Endothelial cell (in vitro differentiated cells): ENCODE measurements around the gene HAUS3. TPM values are rescaled to one million over a fixed set of nuclear protein-coding genes. Genes with fewer than 3 reads are reported as not detected.

Experiments used
- DNase-seq: peaks from one replicate; pipeline ENCODE4 v3.0.0; 2021; ENCODE audit warnings: low spot score
- H3K27ac Mint-ChIP-seq: one replicate; pipeline ENCODE4 v1.8.0; 2021; ENCODE audit warnings: mixed read lengths, inconsistent platforms; ENCODE audit not compliant: unreplicated experiment
- H3K27me3 Mint-ChIP-seq: one replicate; pipeline ENCODE4 v1.8.0; 2021; ENCODE audit warnings: mild to moderate bottlenecking, moderate library complexity, mixed read lengths, inconsistent platforms; ENCODE audit not compliant: unreplicated experiment
- H3K36me3 Mint-ChIP-seq: one replicate; pipeline ENCODE4 v1.8.0; 2021; ENCODE audit warnings: mild to moderate bottlenecking, low read depth, mixed read lengths, inconsistent platforms; ENCODE audit not compliant: unreplicated experiment
- H3K4me1 Mint-ChIP-seq: one replicate; pipeline ENCODE4 v1.8.0; 2021; ENCODE audit warnings: mild to moderate bottlenecking, mixed read lengths, inconsistent platforms; ENCODE audit not compliant: unreplicated experiment
- H3K4me3 Mint-ChIP-seq: one replicate; pipeline ENCODE4 v1.8.0; 2021; ENCODE audit warnings: mild to moderate bottlenecking, mixed read lengths, inconsistent platforms; ENCODE audit not compliant: unreplicated experiment
- H3K9me3 Mint-ChIP-seq: one replicate; pipeline ENCODE4 v1.8.0; 2021; ENCODE audit warnings: mixed read lengths, inconsistent platforms; ENCODE audit not compliant: unreplicated experiment
- CTCF ChIP-seq: fragments of 200-600 bp; sonication (generic); IDR thresholded peaks from one replicate; pipeline ENCODE4 v1.5.0; 2021; ENCODE audit warnings: antibody characterized with exemption; ENCODE audit not compliant: unreplicated experiment
- long read RNA-seq: library from polyadenylated mRNA; unstranded; transcript quantifications from one replicate; pipeline ENCODE4 v2.0.0, GENCODE V29; 2020; ENCODE audit not compliant: unreplicated experiment
- total RNA-seq: library from RNA; stranded (reverse); fragmentation: NEBNext Ultra II Directional; extraction: Animal tissue kit (Norgen Biotek cat#: 25700); gene quantifications from one replicate; pipeline ENCODE4 v1.2.1, GENCODE V29; 2021; ENCODE audit not compliant: unreplicated experiment

Gene HAUS3, protein sequence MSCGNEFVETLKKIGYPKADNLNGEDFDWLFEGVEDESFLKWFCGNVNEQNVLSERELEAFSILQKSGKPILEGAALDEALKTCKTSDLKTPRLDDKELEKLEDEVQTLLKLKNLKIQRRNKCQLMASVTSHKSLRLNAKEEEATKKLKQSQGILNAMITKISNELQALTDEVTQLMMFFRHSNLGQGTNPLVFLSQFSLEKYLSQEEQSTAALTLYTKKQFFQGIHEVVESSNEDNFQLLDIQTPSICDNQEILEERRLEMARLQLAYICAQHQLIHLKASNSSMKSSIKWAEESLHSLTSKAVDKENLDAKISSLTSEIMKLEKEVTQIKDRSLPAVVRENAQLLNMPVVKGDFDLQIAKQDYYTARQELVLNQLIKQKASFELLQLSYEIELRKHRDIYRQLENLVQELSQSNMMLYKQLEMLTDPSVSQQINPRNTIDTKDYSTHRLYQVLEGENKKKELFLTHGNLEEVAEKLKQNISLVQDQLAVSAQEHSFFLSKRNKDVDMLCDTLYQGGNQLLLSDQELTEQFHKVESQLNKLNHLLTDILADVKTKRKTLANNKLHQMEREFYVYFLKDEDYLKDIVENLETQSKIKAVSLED
- total RNA-seq = 16.2 TPM
- long read RNA-seq, full-length matches to known transcripts = 2 of 11 reads
- long read RNA-seq, partial matches to known transcripts = 7 of 11 reads
- long read RNA-seq, other reads (novel, unspliced or antisense) = 2 of 11 reads

GRCh38 chr4:2241410-2242353 is at the start of gene HAUS3, which contains the start of gene POLN:
Gene HAUS3, minus strand, starts transcription at chr4:2242121. Its CDS starts 1,175 bp downstream, at chr4:2240946.
Gene POLN, minus strand, starts transcription at chr4:2242121. Its CDS starts 12,890 bp downstream, at chr4:2229231.
- no peaks in the 10 kb centered on the region for H3K9me3 Mint-ChIP-seq
- peak; percentile 99 for DNase-seq
- H3K27me3 Mint-ChIP-seq = peaks cover 5% of the 10 kb centered on the region
- no peak for TF ChIP-seq CTCF
- peaks cover 33% of the 10 kb centered on the region for H3K4me1 Mint-ChIP-seq
- peak within 1 kb of the TSS; percentile 68 for H3K27ac Mint-ChIP-seq
- H3K4me3 Mint-ChIP-seq = peak within 1 kb of the TSS; percentile 90
- peaks cover 15% of the 10 kb centered on the region for H3K36me3 Mint-ChIP-seq

- no peak for DNase-seq
- H3K27ac Mint-ChIP-seq = no peak overlapping the region
Measured at GRCh38 chr4:2290974-2291704, 49.2 kb upstream of the HAUS3 start.

DNA sequence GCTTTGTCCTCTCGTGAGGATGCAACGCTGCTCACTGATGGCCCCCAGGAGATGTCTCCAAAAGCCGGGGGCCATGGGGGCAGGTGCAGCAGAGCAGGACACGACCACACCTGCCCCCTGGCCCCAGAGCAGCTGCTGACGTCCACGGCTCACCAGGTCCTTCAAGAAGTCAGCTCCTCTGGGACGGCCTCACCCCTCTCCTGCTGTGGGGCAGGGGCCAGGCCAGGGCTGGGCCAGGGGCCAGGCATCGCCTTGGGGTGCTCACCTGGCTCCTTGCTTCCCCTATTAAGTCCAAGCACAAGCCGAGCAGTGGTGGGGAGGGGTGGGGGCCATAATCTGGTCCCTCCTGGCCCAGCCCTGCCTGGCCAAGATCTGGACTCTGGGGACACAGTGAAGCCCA is 48.6 kb upstream of the HAUS3 start:
- no peak overlapping the region for H3K27ac Mint-ChIP-seq
- no peak for TF ChIP-seq CTCF
- H3K4me1 Mint-ChIP-seq = peaks cover 4% of the 10 kb centered on the region
- H3K27me3 Mint-ChIP-seq = peaks cover under 1% of the 10 kb centered on the region
- no peak overlapping the region for H3K4me3 Mint-ChIP-seq
- H3K9me3 Mint-ChIP-seq = no peaks in the 10 kb centered on the region
- no peaks in the 10 kb centered on the region for H3K36me3 Mint-ChIP-seq
- DNase-seq = no peak

More at GRCh38 chr4:2290974-2291704, 49.2 kb upstream of the HAUS3 start:
- H3K4me3 Mint-ChIP-seq = no peak overlapping the region
- H3K27me3 Mint-ChIP-seq = no peaks in the 10 kb centered on the region
- H3K9me3 Mint-ChIP-seq = no peaks in the 10 kb centered on the region
- peaks cover 5% of the 10 kb centered on the region for H3K4me1 Mint-ChIP-seq
- TF ChIP-seq CTCF = no peak
- no peaks in the 10 kb centered on the region for H3K36me3 Mint-ChIP-seq

GRCh38 chr4:2289955-2290333 is 48.0 kb upstream of the HAUS3 start:
- no peak overlapping the region for H3K27ac Mint-ChIP-seq
- DNase-seq = no peak
- no peaks in the 10 kb centered on the region for H3K36me3 Mint-ChIP-seq
- H3K4me3 Mint-ChIP-seq = no peak overlapping the region
- no peaks in the 10 kb centered on the region for H3K9me3 Mint-ChIP-seq
- TF ChIP-seq CTCF = no peak
- peaks cover 2% of the 10 kb centered on the region for H3K27me3 Mint-ChIP-seq
- peaks cover 7% of the 10 kb centered on the region for H3K4me1 Mint-ChIP-seq
